ENCODE results near the gene NEURL1.

NEURL1 gene

DNA sequence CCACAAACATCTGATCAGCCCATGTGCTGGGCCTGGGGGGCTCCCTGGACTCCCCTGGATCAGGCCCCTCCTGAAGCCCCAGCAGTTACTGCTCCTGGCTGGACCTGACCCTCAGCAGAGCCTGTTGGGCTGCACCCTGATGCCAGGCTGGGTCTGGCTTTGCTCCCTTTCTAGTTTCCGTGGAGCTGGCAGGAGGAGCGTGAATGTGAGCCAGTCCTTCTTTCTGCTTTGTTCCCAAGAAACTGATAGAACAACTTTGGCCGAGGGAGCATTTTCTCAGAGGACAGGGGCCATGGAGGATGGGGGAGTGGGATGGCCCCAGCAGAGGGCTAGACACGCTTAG lies 128.2 kb downstream of the NEURL1 start:
- H3K9me3 ChIP-seq (ENCODE audit: insufficient read depth, low read length): no peaks in the 10 kb centered on the region
- H3F3A ChIP-seq (ENCODE audit: insufficient read depth): no peaks in the 10 kb centered on the region
- H3K79me2 ChIP-seq (ENCODE audit: insufficient read depth, low read length): no peaks in the 10 kb centered on the region
- H3K4me3 ChIP-seq (ENCODE audit: insufficient read depth, low read length, poor library complexity, severe bottlenecking): no peak overlapping the region
- H3K9me2 ChIP-seq (replicated peaks; ENCODE audit: insufficient read depth, low read length): no peaks in the 10 kb centered on the region
- H3K36me3 ChIP-seq (ENCODE audit: low read length): no peaks in the 10 kb centered on the region
- H4K20me1 ChIP-seq (ENCODE audit: low read depth, low read length): no peaks in the 10 kb centered on the region
- H3K27ac ChIP-seq (ENCODE audit: low read depth, low read length): no peak overlapping the region
- no peaks in the 10 kb centered on the region for H3K27me3 ChIP-seq (ENCODE audit: low read length)
- no peak overlapping the region for H3K9ac ChIP-seq (ENCODE audit: low read length)
- H3K4me2 ChIP-seq (ENCODE audit: low read depth, low read length, poor library complexity, severe bottlenecking): no peak overlapping the region
- TF ChIP-seq CTCF (IDR thresholded peaks at IDR 0.05; ENCODE audit: insufficient read depth, low read length, poor library complexity, severe bottlenecking): no peak
- no peak for TF ChIP-seq EZH2phosphoT487 (conservative IDR thresholded peaks at IDR 0.05; ENCODE audit: low read length)
- no peak overlapping the region for H2AFZ ChIP-seq (ENCODE audit: low read depth, low read length, severe bottlenecking)

DNA sequence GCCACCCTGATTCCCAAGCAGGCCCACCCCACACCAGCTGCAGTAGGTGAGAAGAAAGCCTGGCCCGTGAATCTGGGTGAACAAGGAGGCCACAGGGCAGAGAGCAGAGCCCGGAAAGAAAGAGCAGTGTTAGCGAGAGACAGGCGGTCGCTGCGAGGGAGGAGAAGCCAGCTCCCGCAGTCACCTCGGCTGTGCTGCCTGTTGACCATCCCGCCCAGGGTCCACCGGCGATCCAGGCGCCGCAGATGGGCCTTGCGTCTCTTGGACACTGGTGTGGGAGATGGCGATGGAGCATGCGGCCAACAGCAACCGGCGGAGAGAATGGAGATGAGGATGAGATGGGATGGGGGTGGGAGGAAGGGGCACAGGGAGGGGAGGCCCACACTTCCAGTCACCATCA lies 128.8 kb downstream of the NEURL1 start:
- no peaks in the 10 kb centered on the region for H3K9me2 ChIP-seq (replicated peaks; ENCODE audit: insufficient read depth, low read length)
- no peaks in the 10 kb centered on the region for H4K20me1 ChIP-seq (ENCODE audit: low read depth, low read length)
- H3K9me3 ChIP-seq (ENCODE audit: insufficient read depth, low read length): no peaks in the 10 kb centered on the region
- no peak overlapping the region for H3K27ac ChIP-seq (ENCODE audit: low read depth, low read length)
- no peaks in the 10 kb centered on the region for H3K79me2 ChIP-seq (ENCODE audit: insufficient read depth, low read length)
- H3K9ac ChIP-seq (ENCODE audit: low read length): no peak overlapping the region
- no peak overlapping the region for H3K4me3 ChIP-seq (ENCODE audit: insufficient read depth, low read length, poor library complexity, severe bottlenecking)
- no peak overlapping the region for H3K4me2 ChIP-seq (ENCODE audit: low read depth, low read length, poor library complexity, severe bottlenecking)
- TF ChIP-seq CTCF (IDR thresholded peaks at IDR 0.05; ENCODE audit: insufficient read depth, low read length, poor library complexity, severe bottlenecking) (no peak), EZH2phosphoT487 (conservative IDR thresholded peaks at IDR 0.05; ENCODE audit: low read length) (no peak)
- H3K27me3 ChIP-seq (ENCODE audit: low read length): no peaks in the 10 kb centered on the region
- H3F3A ChIP-seq (ENCODE audit: insufficient read depth): no peaks in the 10 kb centered on the region
- no peaks in the 10 kb centered on the region for H3K36me3 ChIP-seq (ENCODE audit: low read length)
- no peak overlapping the region for H2AFZ ChIP-seq (ENCODE audit: low read depth, low read length, severe bottlenecking)

DNA sequence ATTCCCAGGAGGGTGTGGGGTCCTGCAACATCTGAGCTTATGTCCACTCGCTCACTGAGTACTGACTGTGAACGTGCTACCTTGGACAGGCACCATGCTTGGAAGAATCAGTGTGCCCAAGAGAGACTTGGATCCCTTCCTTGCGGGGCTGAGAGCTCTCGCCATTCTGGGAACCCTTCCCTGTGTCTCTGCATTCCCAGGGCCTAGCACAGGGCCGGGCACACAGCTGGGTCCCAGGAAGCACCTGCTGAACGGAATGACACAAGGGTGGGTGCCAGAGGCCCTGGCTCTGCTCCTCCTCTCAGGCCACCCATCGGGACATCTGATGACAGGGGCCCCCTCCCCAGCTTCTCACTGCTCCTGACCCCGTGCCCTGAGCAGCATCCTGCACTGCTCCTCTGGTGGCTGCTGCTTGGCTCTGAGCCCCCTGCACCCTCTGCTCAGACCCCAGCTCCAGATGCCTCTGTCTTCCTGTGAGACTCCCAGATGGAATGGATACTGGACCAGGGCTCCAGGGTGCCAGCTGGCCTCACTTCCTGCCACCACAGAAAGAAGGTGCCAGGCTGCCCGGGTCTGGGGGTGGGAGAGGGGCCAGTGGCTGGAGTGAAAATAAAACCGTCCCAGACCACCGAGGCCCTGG lies 129.6 kb downstream of the NEURL1 start:
- no peak overlapping the region for H3K4me3 ChIP-seq (ENCODE audit: insufficient read depth, low read length, poor library complexity, severe bottlenecking)
- no peak overlapping the region for H2AFZ ChIP-seq (ENCODE audit: low read depth, low read length, severe bottlenecking)
- no peaks in the 10 kb centered on the region for H3K9me3 ChIP-seq (ENCODE audit: insufficient read depth, low read length)
- H3K27me3 ChIP-seq (ENCODE audit: low read length): no peaks in the 10 kb centered on the region
- H3K9me2 ChIP-seq (replicated peaks; ENCODE audit: insufficient read depth, low read length): no peaks in the 10 kb centered on the region
- no peaks in the 10 kb centered on the region for H3K79me2 ChIP-seq (ENCODE audit: insufficient read depth, low read length)
- no peak overlapping the region for H3K27ac ChIP-seq (ENCODE audit: low read depth, low read length)
- no peak overlapping the region for H3K4me2 ChIP-seq (ENCODE audit: low read depth, low read length, poor library complexity, severe bottlenecking)
- H3K36me3 ChIP-seq (ENCODE audit: low read length): no peaks in the 10 kb centered on the region
- TF ChIP-seq CTCF (IDR thresholded peaks at IDR 0.05; ENCODE audit: insufficient read depth, low read length, poor library complexity, severe bottlenecking): no peak
- TF ChIP-seq EZH2phosphoT487 (conservative IDR thresholded peaks at IDR 0.05; ENCODE audit: low read length): no peak
- H4K20me1 ChIP-seq (ENCODE audit: low read depth, low read length): no peaks in the 10 kb centered on the region
- H3K9ac ChIP-seq (ENCODE audit: low read length): no peak overlapping the region
- no peaks in the 10 kb centered on the region for H3F3A ChIP-seq (ENCODE audit: insufficient read depth)
